GM19324 (cell line): Measurements from ENCODE around the gene NDUFS2.
"Not testable (repeated sequence)": the region's sequence is repeated elsewhere in the genome, so short reads cannot be mapped to it uniquely, and the experiment has no call there.

ENCODE experiments used
- ATAC-seq: cut with Tn5 transposase; IDR thresholded peaks from one replicate; pipeline ENCODE4 v1.9.1; 2021; ENCODE audit warnings: mild to moderate bottlenecking, moderate library complexity; ENCODE audit not compliant: unreplicated experiment, low FRiP score

NDUFS2 gene

GRCh38 chr1:161235957-161236775 lies 34.0 kb downstream of the NDUFS2 start:
- ATAC-seq = no peak

- ATAC-seq = no peak
These were observed 35.9 kb downstream of the NDUFS2 start, which contains the start of gene NR1I3 for GRCh38 chr1:161238039-161238473. NR1I3 (minus strand) TSS chr1:161238203; CDS start chr1:161236565, 1,638 bp downstream.

DNA sequence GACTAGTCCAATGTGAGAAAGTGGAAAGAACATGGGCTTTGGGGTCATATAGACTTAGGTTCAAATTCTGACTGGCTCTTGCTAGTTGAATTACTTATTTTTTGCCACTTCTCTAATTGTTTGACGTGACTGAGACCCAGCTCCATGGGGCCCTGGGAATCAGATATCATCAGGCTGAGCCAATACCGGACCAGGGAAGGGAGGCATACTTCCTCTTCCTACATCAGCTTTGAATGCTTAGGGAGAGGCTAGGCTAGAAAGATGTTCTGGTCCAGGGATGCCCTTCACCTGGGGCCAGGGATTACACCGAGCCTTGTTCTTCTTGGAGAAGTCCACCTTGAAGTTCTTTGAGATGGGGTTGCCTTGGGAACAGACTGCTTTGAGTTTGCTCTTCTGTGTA lies 39.5 kb downstream of the NDUFS2 start:
- ATAC-seq = no peak

DNA sequence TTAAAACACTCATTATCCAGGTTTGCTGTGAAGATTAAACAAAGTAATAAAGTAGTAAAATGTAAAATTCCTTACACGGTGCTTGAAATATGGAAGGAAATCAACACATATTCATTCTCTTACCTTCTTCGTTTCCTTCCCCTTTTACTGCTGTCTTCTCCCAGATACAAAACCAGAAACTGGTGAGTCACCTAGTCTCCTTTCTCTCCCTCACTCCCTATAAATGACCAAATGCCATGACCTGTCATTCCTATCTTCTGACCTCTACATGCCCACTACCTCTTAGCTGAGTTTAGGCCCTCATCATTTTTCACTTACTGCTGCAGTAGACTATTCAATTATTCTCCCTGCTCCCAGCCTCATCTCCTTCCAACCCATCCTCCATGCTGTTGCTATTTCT lies 40.1 kb downstream of the NDUFS2 start:
- ATAC-seq = no peak

- ATAC-seq = no peak
These were observed 42.7 kb downstream of the NDUFS2 start for GRCh38 chr1:161244888-161245287.

GRCh38 chr1:161250100-161250499 lies 47.9 kb downstream of the NDUFS2 start:
- ATAC-seq = not testable (repeated sequence)

- ATAC-seq = no peak
These were observed 48.7 kb downstream of the NDUFS2 start for GRCh38 chr1:161250829-161251228.

DNA sequence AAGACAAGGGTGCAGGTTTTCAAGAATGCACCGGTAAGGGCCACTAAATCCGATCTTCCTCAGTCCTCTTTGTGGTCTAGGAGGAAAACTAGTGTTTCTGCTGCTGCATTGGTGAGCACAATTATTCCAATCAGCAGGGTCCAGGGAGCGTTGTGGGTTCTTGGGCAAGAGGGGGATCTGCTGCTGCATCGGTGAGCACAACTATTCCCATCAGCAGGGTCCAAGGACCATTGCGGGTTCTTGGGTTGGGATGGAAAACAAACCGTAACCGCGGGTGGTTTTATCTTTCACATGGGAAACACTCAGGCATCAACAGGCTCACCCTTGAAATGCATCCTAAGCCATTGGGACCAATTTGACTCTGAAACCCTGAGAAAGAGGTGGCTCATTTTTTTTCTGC lies 49.4 kb downstream of the NDUFS2 start:
- ATAC-seq = no peak

GRCh38 chr1:161255302-161255701 lies 53.1 kb downstream of the NDUFS2 start:
- not testable (repeated sequence) for ATAC-seq

- ATAC-seq = not testable (repeated sequence)
These were observed 53.9 kb downstream of the NDUFS2 start for GRCh38 chr1:161255955-161256520.

DNA sequence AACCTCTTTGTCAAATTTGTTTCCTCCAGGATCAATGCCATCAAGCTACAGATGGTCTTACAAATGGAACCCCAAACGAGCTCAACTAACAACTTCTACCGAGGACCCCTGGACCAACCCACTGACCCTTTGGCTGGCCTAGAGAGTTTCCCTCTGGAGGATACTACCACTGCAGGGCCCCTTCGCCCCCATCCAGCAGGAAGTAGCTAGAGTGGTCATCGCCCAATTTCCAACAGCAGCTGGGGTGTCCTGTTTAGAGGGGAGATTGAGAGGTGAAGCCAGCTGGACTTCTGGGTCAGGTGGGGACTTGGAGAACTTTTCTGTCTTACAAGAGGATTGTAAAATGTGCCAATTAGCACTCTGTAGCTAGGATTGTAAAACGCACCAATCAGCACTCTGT lies 54.9 kb downstream of the NDUFS2 start:
- ATAC-seq = not testable (repeated sequence)

DNA sequence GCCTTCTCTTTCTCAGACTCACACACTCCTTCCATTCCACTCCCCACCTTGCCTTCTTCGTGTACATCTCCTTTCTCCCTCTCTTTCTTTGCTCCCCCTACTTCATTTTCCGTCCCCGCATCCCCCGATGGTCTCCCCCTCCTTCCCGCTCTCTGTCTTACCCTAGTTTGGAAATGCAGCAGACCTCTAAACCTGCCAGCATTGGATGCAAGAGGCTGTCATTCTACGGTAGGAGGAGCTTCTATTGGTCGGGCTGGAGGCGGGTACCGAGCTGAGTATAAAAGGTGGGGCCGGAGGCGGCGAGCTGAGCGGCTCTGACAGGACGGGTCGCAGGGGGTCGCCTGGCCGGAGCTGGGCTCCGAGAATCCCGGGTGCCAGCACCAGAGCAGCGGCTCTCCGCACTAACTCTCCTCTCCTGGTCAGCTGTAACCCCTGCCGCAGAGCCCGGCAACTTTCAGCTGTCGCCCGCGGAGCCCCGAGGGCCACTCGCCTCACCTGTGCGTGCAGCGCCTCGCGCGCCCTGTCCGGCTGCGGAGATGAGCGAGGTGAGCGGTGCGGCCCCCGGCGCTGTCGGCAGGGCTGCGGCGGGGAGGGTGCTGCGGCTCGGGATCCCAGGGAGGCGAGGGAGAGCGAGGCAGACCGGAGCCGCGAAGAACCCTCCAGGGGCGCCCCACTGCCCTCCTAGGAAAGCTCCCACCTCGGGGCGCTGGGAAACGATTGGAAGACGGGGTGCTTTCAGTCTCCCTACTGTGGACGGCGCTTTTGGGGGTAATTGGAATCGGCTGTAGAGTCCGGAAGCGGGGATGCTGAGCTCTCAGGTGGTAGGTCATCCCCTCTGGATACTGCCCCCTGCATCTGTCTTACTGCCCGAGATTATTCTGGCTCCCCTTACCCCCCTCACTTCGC lies 56.5 kb downstream of the NDUFS2 start, which contains the start of gene PCP4L1:
Gene PCP4L1 (plus strand): TSS at position 307 of the 906 bp plus-strand sequence. CDS start 230 bp downstream, at position 537.
- no peak for ATAC-seq

DNA sequence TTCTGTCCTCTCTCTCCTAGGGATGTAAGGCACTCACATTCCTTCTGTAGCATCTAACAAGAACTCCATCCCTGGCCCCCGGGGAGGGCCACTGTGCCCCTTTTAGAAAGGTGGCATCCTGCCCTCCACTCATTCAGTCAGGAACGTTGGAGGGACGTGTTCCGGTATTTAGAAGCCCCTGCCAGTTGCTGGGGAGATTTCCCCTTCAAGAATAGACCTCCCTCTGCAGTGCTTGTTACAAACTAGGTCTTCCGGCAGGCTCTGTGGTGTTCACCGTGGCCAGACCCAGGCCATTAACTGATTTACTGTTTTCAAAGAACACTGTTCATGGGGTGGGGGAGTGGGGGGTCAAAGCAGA lies 57.2 kb downstream of the NDUFS2 start:
- ATAC-seq = no peak

DNA sequence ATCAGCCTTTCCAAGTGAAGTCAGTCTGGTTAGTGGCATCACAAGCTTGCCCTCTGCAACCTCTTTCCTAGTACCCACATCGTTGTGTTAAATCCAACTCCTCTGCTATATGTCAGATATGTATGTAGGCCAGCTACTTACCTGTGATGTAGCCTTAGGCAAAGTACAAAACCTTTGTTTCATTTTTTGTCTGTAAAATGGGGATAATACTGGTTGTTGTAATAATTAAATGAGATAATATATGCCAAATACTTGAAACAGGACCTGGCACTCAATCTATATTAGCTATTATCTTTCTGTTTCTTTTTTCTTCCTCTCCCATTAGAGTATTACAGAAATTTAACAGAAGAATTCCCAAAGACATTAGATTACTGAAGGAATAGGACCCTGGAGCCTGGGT lies 57.6 kb downstream of the NDUFS2 start:
- ATAC-seq = no peak

GRCh38 chr1:161260376-161261260 lies 58.5 kb downstream of the NDUFS2 start:
- no peak for ATAC-seq

DNA sequence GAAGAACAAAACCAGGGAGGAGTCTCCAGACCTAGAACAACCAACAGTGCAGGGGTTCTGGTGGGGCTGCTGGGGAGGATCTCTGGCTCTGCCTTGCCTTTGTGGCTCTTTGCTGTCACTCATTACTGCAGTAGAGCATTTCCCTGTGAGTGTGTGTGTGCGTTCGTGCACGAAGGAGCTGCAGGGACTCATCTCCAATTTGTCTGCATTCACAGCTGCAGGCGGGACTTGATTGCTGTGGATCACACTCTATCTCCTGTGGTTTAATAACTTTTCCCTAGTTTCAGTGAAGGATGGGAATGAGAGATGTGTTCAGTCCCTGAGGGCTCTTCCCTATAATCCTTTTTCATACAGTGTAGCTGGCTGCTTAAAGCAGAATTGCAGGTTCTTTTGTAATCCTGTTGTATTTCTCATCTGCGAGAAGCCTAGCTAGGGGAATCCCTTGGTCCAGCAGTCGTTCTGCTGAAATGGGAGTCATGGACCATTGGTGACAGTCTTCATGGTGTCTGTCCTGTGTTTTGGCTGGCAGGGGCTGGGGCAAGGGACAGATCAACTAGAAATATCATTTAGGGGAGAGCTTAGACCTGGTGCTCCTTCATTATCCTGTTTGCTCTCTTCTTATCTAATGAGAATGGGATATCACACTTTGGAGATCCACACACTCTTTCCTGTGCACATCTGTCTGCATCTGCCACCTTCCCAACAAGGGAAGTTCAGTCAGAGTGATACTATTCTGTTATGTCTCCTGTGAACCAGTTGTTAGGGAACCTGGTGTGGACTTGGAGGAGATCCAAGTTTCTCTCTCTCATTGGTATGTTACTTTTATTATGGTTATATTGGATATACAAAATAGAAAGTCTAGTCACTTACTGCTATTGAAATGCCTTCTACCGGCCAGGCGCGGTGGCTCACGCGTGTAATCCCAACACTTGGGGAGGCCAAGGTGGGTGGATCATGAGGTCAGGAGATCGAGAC lies 59.4 kb downstream of the NDUFS2 start:
- no peak for ATAC-seq
